Measurements from ENCODE around the gene ADARB2. TPM values are rescaled to one million over a fixed set of nuclear protein-coding genes. Genes with fewer than 3 reads are reported as not detected.

The ADARB2 gene
- total and polyA plus RNA-seq, 2 experiments from 2014 or later, result 2.0 to 5.0 TPM

GRCh38 chr10:1581189-1581588 lies 156.1 kb downstream of the ADARB2 start:
- no peaks in the 10 kb centered on the region for H3K27me3 ChIP-seq (ENCODE audit: insufficient read depth)
- no peaks in the 10 kb centered on the region for H3F3A ChIP-seq (replicated peaks; ENCODE audit: low read depth)
- ATAC-seq (peak; percentile 83), DNase-seq (ENCODE audit: low spot score) (peak; percentile 25)
- H3K79me2 ChIP-seq (replicated peaks; ENCODE audit: insufficient read depth), result no peaks in the 10 kb centered on the region
- no peaks in the 10 kb centered on the region for H3K9me2 ChIP-seq (ENCODE audit: insufficient read depth)
- Mint-ChIP-seq H3K4me1 (no peaks in the 10 kb centered on the region), H3K27ac (no peak overlapping the region), H3K9me3 (no peaks in the 10 kb centered on the region), H3K4me3 (no peak overlapping the region), H3K27me3 (ENCODE audit: insufficient read depth, low read depth, poor library complexity) (peaks cover 3% of the 10 kb centered on the region), H3K36me3 (ENCODE audit: low read depth) (no peaks in the 10 kb centered on the region)
- no peak overlapping the region for H2AFZ ChIP-seq
- H4K20me1 ChIP-seq (replicated peaks; ENCODE audit: insufficient read depth), result no peaks in the 10 kb centered on the region
- H3K4me1 ChIP-seq (ENCODE audit: insufficient read depth), result no peaks in the 10 kb centered on the region
- TF ChIP-seq CTCF (conservative IDR thresholded peaks at IDR 0.05; ENCODE audit: low read depth in 2 of 2) (peak in 1 of 2 experiments; percentile 35; a peak in 2 of 4 replicates), EZH2phosphoT487 (IDR thresholded peaks at IDR 0.05; ENCODE audit: unreplicated experiment) (no peak), ETS1 (IDR thresholded peaks at IDR 0.05) (no peak), CREB1 (CRISPR knock-in tag; IDR thresholded peaks at IDR 0.05; ENCODE audit: low read depth) (no peak), POLR2AphosphoS5 (IDR thresholded peaks at IDR 0.05; ENCODE audit: low read depth) (no peak)
- H3K27ac ChIP-seq (ENCODE audit: low read depth), result no peak overlapping the region
- H3K36me3 ChIP-seq (ENCODE audit: insufficient read depth), result no peaks in the 10 kb centered on the region
- no peak overlapping the region for H3K4me3 ChIP-seq
- no peak overlapping the region for H3K4me2 ChIP-seq

GRCh38 chr10:1579671-1580070 lies 157.7 kb downstream of the ADARB2 start:
- no peak overlapping the region for H3K4me3 Mint-ChIP-seq
- H3K9me3 Mint-ChIP-seq, result no peaks in the 10 kb centered on the region
- H3K4me3 ChIP-seq, result no peak overlapping the region
- H3K36me3 Mint-ChIP-seq (ENCODE audit: low read depth), result no peaks in the 10 kb centered on the region
- no peaks in the 10 kb centered on the region for H3F3A ChIP-seq (replicated peaks; ENCODE audit: low read depth)
- H2AFZ ChIP-seq, result no peak overlapping the region
- H3K4me1 ChIP-seq (ENCODE audit: insufficient read depth), result no peaks in the 10 kb centered on the region
- no peaks in the 10 kb centered on the region for H4K20me1 ChIP-seq (replicated peaks; ENCODE audit: insufficient read depth)
- peaks cover 3% of the 10 kb centered on the region for H3K27me3 Mint-ChIP-seq (ENCODE audit: insufficient read depth, low read depth, poor library complexity)
- H3K36me3 ChIP-seq (ENCODE audit: insufficient read depth), result no peaks in the 10 kb centered on the region
- ATAC-seq (no peak), DNase-seq (ENCODE audit: low spot score) (no peak)
- no peaks in the 10 kb centered on the region for H3K9me2 ChIP-seq (ENCODE audit: insufficient read depth)
- no peak overlapping the region for H3K27ac ChIP-seq (ENCODE audit: low read depth)
- no peaks in the 10 kb centered on the region for H3K4me1 Mint-ChIP-seq
- H3K79me2 ChIP-seq (replicated peaks; ENCODE audit: insufficient read depth), result no peaks in the 10 kb centered on the region
- no peaks in the 10 kb centered on the region for H3K27me3 ChIP-seq (ENCODE audit: insufficient read depth)
- H3K4me2 ChIP-seq, result no peak overlapping the region
- no peak overlapping the region for H3K27ac Mint-ChIP-seq
- TF ChIP-seq JUNB (IDR thresholded peaks at IDR 0.05; ENCODE audit: unreplicated experiment), result no peak
- TF ChIP-seq POLR2AphosphoS5 (IDR thresholded peaks at IDR 0.05; ENCODE audit: low read depth), result no peak
- TF ChIP-seq NANOG (IDR thresholded peaks at IDR 0.05; ENCODE audit: borderline replicate concordance), result no peak
- TF ChIP-seq ETS1 (IDR thresholded peaks at IDR 0.05), result no peak
- no peak for TF ChIP-seq EZH2 (IDR thresholded peaks at IDR 0.05; ENCODE audit: low read depth, unreplicated experiment)
- TF ChIP-seq CREB1 (CRISPR knock-in tag; IDR thresholded peaks at IDR 0.05; ENCODE audit: low read depth), result no peak
- TF ChIP-seq ZNF462 (CRISPR knock-in tag; IDR thresholded peaks at IDR 0.05), result no peak
- no peak for TF ChIP-seq ZNF331 (CRISPR knock-in tag; IDR thresholded peaks at IDR 0.05; ENCODE audit: low read depth)
- no peak for TF ChIP-seq ZNF114 (CRISPR knock-in tag; IDR thresholded peaks at IDR 0.05)
